HG03378 (cell line): ENCODE measurements around the gene PALLD.

ENCODE experiments used
- ATAC-seq: cut with Tn5 transposase; IDR thresholded peaks from one replicate; pipeline ENCODE4 v1.9.1; 2021; ENCODE audit warnings: mild to moderate bottlenecking, moderate library complexity; ENCODE audit not compliant: unreplicated experiment

PALLD gene

DNA sequence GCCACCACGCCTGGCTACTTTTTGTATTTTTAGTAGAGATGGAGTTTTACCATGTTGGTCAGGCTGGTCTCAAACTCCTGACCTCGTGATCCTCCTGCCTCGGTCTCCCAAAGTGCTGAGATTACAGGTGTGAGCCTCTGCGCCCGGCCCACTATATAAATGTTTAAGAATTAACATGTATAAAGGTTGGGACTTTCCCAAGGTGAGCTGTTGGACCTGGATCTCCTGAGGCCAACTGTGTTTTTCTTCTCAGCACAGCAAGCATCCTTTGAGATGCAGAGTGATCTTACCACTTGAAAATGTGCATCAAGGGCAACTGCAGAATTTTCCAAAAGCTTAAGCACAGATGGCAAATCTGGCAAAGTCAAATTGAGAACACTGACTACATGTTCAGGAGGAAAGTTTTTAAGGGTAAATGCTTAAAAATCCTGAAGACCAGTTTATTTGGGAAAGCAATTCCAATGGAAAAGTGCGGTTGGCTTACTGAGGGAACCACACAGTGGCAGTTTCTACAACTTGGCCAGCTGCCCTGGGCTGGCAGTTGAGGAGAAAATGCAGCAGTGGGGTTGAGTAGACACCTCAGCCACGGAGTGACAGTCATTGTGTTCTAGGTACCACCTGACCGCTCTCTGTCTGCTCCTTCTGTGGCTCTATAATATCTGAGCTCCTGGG is 344.3 kb downstream of the PALLD start:
- ATAC-seq = no peak

DNA sequence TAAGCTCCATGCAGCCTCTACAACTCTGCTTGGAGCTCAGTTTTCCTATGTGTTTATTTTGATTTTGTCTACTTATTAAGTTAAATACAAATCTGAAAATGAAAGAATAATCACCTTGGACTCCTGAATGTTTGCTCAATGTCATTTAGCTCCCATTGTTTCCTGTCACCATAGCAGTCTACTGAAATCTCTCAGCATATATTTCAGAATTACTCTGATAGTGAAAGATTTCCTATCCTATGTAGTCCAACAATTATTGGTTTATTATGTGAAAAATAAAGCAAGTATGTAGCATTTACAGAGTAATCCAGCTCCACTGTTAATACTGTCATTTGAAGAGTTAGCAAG is 344.8 kb downstream of the PALLD start:
- no peak for ATAC-seq

DNA sequence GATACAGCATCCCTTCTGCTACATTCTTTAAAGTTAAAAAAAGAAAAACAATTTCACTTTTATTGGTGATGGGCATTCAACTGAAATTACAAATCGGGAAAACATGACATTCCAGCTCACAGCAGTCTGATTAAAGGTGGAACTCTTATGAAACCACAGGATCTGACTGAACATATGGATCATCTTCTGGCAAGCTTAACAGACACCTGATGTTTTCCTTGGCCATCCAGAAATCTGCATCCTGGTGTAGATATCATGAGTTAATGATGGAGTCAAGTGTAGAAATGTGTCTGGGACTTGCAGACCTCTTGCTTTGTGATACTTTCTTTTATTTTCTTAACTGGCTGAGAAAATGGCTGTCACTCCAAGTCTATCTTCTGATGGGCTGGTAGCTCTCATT is 345.3 kb downstream of the PALLD start:
- no peak for ATAC-seq

DNA sequence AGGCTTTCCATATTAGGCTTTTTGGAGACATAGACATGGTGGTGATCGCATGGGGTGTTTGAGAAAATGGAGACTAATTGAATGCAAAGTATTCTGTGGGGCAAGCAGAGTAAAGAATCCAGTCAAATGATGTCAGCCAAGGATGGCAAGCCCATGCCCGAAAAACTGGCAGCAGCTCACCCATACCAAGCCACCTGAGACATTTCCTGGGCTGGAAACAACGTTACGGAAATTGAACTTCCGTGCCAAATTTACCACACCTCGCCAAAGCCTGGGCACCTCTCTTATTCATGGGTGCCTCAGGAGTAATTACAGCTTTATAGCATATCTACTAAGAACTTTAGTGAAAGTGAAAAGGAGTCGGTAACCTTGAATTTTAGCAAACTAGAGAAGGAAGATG is 346.8 kb downstream of the PALLD start:
- ATAC-seq = no peak

DNA sequence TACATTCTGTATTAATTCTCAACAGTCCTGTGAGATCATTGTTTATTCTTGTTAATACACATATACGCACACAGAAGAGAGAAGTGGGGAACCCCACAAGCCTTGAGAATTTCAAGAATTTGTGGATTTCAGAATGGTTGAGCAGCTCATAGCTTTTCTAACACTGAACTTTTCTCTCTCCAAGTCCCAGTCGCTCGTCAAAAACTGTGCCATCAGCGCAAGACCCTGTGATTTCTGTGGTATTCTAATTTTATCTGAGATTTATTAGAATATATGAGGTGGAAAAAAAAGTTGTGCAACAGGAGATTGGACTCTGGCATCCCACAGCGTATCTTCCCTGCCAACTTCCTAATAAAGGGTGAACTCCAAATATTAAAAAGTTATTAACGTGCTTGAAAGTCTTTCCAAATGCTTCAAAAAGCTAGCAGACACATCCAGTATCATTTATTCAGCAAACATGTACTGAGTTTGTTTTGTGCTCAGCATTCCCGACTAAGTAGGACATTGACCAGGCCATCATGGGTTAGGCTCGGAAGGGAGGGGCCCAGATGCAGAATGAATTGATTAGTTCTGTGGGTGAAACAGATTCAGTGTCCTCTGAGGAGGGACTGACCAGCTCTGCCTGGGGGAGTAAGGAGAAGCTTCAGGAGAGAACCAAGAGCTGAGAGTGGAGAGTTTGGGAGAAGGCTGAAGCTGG is 347.6 kb downstream of the PALLD start:
- no peak for ATAC-seq

DNA sequence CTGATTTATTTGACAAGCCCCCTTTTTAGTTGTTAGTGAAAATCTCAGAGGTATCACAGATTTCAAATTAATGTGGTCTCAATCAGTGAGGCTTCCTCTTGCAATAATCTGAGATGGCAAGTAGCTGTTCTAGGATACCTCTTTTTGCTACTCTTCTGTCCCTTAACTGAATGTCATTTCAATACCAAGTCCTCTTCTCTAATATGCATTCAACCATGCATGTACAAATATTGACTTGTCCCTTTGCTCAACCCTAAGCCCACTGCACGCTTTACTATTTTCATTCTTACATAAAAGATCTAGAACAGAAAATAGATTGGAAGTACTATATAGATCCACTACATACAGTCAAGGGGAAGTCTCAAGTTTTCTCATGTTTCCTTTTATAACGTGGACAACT is 349.0 kb downstream of the PALLD start:
- ATAC-seq = no peak

DNA sequence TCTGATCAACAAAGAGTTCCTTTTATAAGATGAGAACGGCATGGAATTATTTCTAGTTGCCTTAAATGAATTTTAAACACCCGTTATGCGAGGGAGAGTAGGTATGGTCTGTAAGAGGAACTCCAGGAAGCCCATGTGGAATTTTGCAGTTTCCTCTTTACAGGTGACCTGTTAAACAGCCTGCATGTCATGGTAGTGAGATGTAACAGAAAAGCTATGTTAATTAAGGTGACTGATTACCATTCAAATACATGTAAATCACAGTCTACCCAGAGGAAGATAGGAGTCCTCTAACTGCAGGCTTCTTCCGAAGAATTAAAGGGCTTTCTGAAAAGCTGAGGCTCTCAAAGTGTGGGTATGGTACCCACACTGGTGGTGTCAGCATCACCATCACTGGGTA is 349.6 kb downstream of the PALLD start:
- no peak for ATAC-seq

DNA sequence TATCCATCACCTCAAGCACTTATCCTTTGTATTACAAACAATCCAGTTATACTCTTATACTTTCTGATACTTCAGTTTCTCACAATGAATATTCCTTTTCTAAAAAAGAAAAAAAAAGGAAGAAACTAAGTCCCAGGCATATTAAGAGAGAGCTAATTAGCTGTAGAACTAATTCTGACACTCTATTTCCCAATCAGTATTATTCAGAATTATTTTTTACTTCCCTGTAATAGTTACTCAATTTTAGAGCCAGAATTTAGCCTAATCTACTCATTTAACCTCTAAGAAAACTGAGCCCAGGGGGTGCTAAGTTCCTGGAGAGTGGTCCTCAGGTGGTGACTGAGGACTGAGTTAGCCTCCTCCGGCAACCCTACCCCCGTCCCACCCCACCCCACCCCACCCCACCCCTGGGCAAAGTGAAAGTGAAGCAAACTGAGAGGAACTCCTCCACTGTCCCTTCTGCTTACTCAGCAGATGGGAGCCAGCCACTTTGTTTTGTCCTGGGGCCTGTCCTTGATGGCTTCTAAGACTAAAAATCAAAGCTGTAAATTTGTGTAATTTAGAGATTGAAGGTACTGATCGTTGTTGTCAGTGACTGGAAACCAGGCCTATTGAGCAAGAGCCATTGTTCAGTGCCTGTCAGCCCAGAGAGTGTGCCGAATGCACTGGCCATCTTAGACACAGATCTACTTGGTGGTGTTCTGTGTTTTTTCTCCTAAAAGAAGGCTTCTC is 351.1 kb downstream of the PALLD start:
- no peak for ATAC-seq

DNA sequence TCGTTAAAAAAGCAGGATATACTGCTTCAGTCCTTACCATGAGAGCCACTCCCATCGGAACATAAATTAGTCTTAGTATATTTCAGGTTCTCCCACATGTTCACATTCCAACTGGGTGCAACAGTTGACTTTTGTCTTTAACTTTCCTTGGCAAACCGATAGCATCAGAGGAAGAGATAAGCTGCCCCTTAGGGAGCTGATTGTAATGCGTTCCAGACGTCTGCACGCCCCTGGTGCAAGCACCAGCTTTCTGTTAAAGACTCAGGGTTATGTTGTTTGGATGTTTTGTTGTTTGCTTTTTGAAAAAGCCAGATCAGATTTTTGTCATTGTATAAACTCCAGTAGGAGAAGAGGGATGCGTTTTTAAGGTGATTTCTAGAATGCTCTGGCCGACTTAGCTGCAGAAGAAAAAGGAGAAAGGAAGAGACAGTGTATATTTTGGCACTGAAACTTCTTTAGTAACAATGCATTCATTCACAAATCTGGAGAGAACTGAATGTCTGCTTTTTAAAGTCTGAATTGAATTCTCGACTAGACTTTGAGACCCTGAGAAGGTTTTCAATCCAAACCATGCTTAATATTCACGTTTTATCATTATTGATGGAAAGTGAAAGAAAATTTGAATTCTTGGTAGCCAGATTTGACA is 352.3 kb downstream of the PALLD start:
- no peak for ATAC-seq

DNA sequence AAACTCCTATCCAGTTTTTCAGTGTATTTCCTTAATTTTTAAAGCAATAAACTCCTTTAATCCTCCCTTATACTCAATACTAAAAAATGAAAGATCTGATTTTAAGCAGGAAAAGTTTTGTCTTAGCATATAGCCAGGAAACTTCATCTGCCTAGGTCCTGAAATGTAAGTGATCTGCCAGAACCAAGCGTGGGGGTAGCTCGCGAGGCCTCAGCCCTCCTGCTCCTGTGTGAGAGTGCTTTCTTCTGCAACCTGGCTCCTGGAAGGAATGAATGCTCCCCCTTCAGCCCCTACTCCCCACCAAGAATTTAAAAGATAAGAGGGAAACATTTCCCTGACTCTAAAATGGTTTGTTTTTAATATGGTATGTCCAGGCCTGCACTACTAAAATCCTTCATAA is 353.1 kb downstream of the PALLD start:
- ATAC-seq = no peak

DNA sequence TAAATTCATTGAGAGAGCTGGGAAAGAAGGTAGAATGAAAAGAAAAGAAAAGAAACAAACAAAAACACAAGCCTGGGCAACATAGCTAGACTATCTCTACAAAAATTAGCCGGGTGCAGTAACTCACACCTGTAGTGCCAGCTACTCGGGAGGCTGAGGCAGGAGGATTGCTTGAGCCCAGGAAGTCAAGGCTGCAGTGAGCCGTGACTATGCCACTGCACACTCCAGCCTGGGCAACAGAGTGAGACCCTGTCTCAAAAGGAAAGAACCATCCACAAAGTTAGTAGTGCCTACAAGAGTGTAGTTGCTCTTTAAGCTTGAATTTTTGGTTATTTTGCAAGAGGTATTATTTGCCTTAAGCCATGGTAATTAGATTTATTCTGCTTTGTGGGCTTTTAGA is 355.5 kb downstream of the PALLD start:
- ATAC-seq = no peak

DNA sequence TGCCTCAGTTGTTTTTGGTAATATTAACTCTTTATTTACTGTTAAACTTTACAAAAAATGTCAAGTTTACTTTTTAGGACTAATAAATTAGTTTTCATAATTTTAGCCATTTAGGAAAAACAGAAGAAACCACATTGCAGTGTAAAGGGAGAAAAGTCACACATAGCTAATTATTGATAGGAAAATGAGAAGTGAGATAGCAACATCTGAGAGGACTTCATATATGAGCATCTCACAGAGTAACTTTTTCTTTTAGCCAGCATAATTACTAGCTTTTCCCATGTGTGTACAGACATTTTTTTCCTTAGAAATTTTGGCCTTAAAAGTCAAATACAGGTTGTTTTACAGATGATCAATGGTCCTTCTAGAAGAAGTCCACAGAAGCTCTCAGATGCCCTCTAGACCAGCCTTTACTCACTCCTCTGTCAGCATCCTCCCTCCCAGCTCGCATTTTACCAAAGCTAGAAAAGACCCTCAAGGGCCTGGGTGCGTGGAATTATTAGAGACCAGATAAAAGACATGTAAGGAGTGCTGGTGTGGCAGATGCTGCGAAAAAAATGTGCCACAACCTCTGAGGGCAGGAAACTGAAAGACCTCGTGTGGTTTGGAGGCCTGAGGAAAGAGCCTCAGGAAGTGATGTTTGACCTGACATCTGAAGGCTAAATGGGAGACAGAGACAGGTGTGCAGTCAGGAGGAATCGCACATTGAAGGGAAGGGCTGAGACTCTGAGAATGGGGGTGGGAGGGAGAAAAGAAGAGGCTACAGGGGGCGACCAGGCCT is 356.3 kb downstream of the PALLD start:
- ATAC-seq = peak; percentile 77

DNA sequence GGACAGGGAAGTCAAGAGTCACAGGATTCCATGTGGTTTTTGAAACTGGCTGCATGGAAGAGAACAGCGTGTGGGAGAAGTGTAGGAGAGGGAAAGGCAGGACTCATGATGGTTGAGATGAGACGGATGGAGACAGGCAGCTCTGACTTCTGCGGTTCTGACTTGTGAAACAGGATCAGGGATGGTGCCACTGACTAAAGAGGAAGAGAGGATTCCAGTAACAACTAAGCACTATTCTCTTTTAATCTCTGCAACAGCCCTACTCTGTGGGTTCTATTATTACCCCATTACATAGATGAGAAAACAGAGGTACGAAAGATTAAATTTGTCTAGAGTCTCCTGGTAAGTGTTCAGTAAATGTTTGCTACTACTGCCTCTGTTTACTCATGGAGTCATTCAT is 356.9 kb downstream of the PALLD start:
- peak; percentile 51 for ATAC-seq

DNA sequence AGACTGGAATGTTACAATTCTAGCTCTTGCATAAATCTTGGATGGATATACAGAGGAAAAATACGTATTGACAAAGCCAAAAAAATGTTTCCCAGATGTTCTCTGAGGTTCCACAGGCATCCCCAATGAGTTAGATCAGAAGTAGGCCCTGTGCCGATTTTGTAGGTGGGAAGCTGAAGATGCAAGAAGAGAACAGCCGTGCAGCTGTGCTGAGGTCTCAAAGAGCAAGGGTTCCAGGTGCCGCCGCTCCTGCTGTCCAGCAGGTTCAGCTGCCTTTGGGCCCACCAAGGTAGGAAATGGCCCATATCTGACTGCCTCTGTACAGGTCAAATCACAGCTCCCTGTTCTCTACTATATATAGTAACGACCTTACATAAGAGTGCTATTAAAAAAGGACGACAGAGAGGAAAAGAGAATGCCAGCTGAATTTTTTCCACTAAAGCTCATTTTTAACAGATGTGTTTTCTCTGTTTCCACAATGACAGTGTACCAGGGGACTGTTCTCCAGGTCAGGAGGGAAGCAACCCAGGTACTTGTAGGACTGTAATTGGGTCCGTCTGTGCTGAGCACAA is 357.6 kb downstream of the PALLD start:
- no peak for ATAC-seq

DNA sequence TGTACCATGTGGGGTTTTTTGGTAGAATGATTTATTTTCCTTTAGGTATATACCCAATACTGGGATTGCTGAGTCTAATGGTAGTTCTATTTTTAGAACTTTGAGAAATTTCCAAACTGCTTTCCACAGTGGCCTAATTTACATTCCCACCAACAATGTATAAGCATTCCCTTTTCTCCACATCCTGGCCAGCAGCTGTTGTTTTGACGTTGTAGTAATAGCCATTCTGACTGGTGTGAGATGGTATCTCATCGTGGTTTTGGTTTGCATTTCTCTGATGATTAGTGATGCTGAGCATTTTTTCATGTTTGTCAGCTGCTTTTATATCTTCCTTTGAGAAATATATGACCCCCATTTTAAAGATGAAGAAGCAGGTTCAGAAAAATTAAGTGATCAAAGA is 359.5 kb downstream of the PALLD start:
- no peak for ATAC-seq

DNA sequence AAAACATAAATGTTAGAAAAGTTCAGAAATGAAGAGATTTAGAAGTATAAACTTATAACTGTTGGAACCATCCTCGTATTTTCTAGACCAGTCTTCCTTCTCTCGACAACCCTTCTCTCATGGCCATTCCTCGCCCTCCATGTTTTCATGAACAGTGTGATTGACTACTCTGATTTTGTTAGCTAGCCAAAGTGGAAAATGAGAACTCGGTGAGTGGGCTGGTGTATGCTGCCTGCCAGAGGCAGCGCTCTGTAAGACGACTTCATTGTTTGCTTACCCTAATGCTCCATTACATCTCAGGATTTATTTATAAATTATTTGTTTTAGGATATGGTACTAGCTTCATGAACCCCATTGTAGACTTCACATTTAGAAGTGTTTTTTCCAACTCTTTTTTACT is 360.2 kb downstream of the PALLD start:
- ATAC-seq = no peak

DNA sequence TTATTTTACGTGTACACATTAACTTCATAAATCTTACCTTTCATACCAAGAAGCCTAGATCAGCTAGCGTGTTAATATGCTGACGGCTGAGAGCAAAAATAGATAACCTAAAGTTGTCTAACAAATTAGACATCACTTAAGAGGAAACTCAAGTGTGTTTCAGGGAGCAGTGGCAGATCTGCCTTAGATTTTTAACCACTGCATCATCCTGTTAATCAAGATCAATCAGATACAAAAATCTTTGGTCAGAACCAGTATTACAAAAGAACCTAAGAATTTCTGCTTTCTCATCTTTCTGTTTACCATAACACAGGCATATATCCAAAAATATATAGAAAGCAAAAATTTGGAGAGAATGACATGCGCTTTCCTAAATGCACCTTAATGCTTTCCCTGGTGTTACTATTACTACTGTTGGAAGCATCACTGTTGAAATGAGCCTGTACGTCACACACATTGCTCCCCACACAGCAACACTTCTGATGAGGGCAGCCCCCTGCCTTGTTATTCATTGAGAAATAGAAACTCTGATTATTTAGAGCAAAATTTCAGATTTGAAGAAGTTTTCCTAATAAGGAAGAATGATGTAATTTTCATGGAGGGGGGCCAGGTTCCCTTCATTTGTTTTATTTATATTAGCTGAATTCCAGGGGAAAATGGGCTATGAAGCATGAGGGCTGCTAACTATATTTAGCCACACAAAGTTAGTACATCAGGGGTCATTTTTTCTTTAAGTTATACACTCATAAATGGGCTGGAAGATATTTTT is 360.9 kb downstream of the PALLD start:
- ATAC-seq = no peak

DNA sequence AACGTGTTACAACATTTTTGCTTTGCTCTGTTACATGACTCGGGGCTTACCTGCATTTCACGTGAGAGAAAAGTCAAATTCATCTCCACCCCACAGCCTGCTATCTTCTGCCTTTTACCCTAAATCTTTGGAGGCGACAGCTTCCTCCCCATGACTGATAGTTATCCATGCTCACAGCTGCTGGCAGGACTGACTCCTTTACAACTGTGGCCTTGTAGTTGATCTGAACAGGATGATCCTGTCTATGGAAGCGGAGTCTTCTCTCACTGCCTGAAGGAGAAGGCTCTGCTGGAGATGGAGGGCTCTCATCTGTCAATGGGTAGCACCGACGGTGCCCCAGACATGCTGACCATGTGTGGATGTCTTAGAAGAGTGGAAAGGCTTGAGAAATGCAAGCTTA is 362.2 kb downstream of the PALLD start:
- no peak for ATAC-seq

DNA sequence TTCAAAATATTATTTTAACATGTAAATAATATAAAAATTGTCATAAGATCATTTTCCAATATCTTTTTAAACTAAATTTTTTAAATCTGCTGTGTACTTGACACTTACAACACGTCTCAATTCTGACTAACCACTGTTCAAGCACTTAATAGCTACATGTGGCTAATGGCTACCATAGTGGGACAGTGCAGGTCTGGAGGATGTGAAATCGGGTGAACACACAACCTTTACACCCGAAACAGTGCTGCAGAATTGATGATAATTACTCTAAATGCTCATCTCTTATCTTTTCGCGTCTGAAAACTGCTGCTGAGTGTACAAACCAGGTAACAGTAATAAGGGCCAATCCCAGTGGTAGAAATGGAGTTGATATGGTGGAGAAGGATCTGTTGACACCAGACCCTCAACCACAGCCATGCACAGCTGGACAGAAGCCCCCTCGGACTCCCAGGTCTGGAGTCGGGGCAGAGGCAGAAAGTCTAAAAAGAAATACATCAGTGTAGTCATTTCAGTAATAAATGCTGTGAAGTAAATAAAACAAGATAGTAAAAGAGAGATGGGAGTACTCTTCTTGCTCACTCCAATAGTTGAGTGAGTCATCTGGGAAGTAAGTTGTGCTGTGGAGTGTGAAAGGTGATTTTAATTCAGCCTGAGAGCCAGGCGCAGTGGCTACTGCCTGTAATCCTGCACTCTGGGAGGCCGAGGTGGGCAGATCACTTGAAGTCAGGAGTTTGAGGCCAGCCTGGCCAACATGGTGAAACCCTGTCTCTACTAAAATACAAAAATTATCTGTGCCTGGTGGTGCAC is 363.2 kb downstream of the PALLD start:
- ATAC-seq = peak; percentile 98
